ENCODE data around the gene TMEM176B.
A peak's percentile ranks its signal among the peaks of the same experiment; 100 is the strongest.

TMEM176B gene

DNA sequence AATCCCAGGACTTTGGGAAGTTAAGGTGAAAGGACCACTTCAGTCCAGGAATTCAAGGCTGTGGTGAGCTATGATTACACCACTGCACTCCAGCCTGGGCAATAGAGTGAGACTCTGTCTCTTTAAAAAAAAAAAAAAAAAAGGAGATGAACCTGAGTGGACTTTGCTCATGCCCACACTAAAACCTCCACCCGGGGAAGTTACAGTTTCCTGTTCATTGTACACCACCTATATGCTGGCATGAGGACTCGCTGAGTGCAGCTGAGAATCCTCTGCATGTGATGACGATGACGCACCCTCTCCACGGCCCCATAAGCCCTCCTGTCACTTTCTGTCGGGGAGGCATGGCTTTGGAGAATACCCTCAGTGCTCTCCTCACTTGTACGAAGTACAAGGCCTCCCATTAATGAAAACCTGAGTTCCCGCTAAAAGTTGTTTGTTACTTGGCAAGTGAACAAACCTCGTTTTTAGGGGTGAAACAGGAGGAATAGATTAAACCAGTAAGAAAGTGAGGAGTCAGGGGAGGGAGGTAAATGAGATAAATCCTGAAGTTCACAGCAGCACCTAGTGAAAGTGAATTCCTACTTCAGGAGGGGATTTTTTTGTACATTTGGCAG lies 15.9 kb downstream of the TMEM176B start:
- Mint-ChIP-seq H3K27ac (peak overlapping the region; percentile 18), H3K27me3 (ENCODE audit: low read depth, poor library complexity) (peaks cover 9% of the 10 kb centered on the region), H3K4me1 (peaks cover 45% of the 10 kb centered on the region), H3K9me3 (no peaks in the 10 kb centered on the region), H3K4me3 (no peak overlapping the region), H3K36me3 (ENCODE audit: low read depth) (no peaks in the 10 kb centered on the region)
- DNase-seq, result no peak
- TF ChIP-seq, protein P1, sequence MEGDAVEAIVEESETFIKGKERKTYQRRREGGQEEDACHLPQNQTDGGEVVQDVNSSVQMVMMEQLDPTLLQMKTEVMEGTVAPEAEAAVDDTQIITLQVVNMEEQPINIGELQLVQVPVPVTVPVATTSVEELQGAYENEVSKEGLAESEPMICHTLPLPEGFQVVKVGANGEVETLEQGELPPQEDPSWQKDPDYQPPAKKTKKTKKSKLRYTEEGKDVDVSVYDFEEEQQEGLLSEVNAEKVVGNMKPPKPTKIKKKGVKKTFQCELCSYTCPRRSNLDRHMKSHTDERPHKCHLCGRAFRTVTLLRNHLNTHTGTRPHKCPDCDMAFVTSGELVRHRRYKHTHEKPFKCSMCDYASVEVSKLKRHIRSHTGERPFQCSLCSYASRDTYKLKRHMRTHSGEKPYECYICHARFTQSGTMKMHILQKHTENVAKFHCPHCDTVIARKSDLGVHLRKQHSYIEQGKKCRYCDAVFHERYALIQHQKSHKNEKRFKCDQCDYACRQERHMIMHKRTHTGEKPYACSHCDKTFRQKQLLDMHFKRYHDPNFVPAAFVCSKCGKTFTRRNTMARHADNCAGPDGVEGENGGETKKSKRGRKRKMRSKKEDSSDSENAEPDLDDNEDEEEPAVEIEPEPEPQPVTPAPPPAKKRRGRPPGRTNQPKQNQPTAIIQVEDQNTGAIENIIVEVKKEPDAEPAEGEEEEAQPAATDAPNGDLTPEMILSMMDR (IDR thresholded peaks at IDR 0.05), result no peak

DNA sequence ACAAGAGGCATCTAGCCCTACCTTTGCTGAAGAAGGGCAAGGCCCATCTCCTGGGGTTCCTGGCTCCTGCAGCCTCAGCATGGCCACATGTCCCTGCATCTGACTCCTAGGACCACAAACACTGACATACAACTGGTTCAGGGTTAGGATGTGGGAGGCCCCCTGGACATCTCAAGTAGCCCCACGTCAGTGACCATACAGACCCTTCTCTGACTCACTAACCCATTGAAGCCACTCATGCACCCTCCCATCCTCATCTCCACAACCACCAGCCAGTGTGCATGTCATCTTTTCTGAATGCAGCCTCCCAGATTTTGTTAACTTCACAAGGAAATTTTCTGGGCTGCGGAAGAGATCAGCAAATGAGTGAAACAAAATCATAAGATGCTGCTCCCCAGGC lies 18.2 kb downstream of the TMEM176B start:
- TF ChIP-seq, protein P1 (IDR thresholded peaks at IDR 0.05), result no peak
- H3K36me3 Mint-ChIP-seq (ENCODE audit: low read depth), result no peaks in the 10 kb centered on the region
- H3K9me3 Mint-ChIP-seq, result no peaks in the 10 kb centered on the region
- no peak overlapping the region for H3K4me3 Mint-ChIP-seq
- no peak for DNase-seq
- H3K27ac Mint-ChIP-seq, result no peak overlapping the region
- peaks cover 36% of the 10 kb centered on the region for H3K4me1 Mint-ChIP-seq
- peaks cover 12% of the 10 kb centered on the region for H3K27me3 Mint-ChIP-seq (ENCODE audit: low read depth, poor library complexity)

DNA sequence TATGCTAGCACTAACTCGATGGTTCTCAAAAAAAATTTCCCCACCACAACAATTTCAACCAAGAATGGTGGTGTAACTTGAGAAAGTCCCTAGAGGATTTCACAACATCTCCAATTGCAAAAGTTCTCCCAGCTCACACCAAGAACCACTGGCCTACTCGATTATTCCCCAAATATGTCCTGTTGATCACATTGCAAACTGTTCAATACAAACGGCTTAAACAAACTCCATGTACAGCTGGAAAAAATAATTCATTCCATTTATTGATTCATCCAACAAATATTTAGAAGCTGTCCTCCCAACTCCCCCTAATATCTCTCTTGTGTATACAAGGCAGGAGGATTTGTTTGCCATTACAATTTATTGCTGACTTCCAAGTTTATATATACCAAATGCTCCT lies 19.1 kb downstream of the TMEM176B start:
- Mint-ChIP-seq H3K9me3 (no peaks in the 10 kb centered on the region), H3K4me3 (no peak overlapping the region), H3K27me3 (ENCODE audit: low read depth, poor library complexity) (peaks cover 15% of the 10 kb centered on the region), H3K27ac (no peak overlapping the region), H3K36me3 (ENCODE audit: low read depth) (no peaks in the 10 kb centered on the region), H3K4me1 (peaks cover 35% of the 10 kb centered on the region)
- TF ChIP-seq, protein P1 (IDR thresholded peaks at IDR 0.05), result no peak
- no peak for DNase-seq

DNA sequence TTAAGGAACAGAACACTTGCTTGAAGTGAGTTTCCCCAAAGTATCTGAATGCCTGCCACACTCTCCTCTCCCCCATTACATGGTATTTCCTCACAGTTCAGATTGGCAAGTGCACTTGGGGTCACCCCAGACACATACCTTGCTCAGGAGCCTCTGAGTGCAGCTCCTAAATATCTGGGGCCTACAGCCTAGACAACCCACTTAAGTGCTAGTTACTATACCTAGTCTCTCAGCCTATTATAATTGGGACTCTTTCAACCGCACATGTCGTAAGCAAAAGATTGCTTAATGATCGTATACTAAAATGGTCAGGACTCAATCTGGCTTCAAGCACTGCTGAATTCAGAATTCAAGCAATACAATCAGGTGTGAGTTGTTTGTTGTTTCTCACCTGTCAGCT lies 19.9 kb downstream of the TMEM176B start:
- H3K4me1 Mint-ChIP-seq, result peaks cover 27% of the 10 kb centered on the region
- no peaks in the 10 kb centered on the region for H3K36me3 Mint-ChIP-seq (ENCODE audit: low read depth)
- peaks cover 11% of the 10 kb centered on the region for H3K27me3 Mint-ChIP-seq (ENCODE audit: low read depth, poor library complexity)
- DNase-seq, result no peak
- no peak overlapping the region for H3K4me3 Mint-ChIP-seq
- H3K27ac Mint-ChIP-seq, result no peak overlapping the region
- H3K9me3 Mint-ChIP-seq, result no peaks in the 10 kb centered on the region
- TF ChIP-seq, protein P1 (IDR thresholded peaks at IDR 0.05), result no peak

DNA sequence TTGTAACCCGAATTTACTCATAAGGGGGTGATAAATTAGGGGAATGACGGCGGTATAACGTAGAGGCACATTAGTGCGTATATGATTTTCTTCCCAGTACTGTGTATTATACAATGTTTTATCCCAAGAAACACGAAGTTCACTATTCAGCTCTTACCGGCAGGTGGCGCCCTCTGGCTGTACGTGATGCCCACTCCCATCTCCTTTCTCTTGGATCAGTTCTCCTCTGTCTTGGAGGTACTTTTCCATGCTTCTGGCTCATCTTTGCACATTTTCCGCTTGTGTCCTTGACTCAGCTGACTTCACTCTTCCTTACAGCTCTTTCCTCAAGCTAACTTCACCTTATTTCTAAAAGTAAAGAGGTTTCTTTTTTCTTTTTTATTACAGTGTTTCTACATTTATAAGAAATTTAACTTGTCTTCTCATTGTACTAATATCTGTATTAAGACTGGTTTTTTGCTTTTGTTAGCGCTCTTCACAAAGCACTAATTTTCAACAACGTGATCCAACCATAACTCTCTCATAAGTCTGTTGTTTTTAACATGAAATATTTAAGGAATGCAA lies 21.3 kb downstream of the TMEM176B start:
- Mint-ChIP-seq H3K4me1 (peaks cover 12% of the 10 kb centered on the region), H3K27me3 (ENCODE audit: low read depth, poor library complexity) (peaks cover 13% of the 10 kb centered on the region), H3K27ac (no peak overlapping the region), H3K4me3 (no peak overlapping the region), H3K36me3 (ENCODE audit: low read depth) (no peaks in the 10 kb centered on the region), H3K9me3 (peaks cover 7% of the 10 kb centered on the region)
- DNase-seq, result peak; percentile 91
- TF ChIP-seq, protein P1 (IDR thresholded peaks at IDR 0.05), result peak; percentile 95

Measured in nephron progenitor cell (in vitro differentiated cells).